Measurements from ENCODE around the gene TNMD. TPM values are rescaled to one million over a fixed set of nuclear protein-coding genes. Genes with fewer than 3 reads are reported as not detected.

The TNMD gene
- not detected in 5 replicates for total RNA-seq (2022; extraction: Qiagen RNA extraction; ENCODE audit: low read depth)

DNA sequence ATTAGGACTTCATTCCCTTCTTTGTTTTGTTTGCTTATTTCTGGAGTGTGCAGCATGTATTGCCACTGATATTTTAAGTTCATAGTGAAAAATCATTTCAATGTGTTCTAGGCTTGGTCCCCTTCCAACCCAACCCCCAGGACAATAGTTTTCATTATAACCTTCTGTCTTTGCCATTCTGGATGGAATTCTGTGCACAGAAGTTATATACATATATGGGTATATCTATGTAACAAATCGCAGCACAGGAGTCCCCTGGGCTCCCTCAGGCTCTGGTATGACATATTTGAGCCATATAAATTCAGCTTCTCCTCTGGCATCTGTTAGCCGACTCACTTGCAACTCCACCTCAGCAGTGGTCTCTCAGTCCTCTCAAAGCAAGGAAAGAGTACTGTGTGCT lies at the start of gene TNMD:
Gene TNMD, plus strand, starts transcription at position 326 of the 400 bp plus-strand sequence. CDS start 83 bp downstream, outside the sequence.

GRCh38 chrX:100636321-100636991 lies 51.7 kb downstream of the TNMD start, which contains the start of gene TSPAN6:
TSS of gene TSPAN6 (minus strand) at chrX:100636806. CDS start at chrX:100636694, 112 bp downstream.

DNA sequence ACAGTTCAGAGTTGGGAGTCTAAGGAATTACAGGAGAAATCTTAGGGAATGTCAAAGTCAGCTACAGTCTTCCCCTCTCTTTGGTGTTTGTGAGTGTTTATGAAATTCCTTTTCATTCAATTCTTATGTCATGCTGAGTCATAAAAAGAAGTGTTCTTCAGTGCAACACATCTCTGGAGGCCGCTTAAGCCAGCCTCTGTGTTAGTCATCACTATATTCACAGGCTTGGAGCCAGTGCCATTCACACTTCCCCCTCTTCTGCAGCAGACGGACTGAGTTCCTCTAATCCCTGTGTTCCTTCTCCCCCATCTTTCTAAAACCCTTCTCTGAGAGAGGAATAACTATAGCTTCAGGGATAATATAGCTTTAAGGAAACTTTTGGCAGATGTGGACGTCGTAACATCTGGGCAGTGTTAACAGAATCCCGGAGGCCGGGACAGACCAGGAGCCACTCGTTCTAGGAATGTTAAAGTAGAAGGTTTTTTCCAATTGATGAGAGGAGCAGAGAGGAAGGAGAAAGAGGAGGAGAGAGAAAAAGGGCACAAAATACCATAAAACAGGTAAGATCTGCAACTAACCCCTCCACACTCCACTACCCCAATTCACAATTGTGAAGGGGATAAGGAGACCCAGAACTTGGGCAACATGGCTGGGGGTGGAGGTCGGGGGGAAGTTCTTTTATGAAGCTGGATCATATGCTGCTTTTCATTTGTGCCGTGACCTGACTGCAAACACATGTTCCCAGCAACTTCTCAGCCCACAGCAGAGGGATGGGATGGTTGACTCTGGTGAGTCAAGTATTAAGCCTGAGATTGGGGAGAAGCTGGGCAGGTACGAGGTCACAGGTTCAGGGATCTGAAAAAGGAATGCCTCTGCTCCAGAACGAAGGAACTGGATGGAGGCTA lies 59.5 kb downstream of the TNMD start, which contains the start of gene SRPX2:
Gene SRPX2, plus strand, starts transcription at position 244 of the 905 bp plus-strand sequence. CDS start 2,124 bp downstream, outside the sequence.

Other genes with a start within 250 kb of the TNMD start
- gene PCDH19, start 174.7 kb upstream of the TNMD start, total RNA-seq (2022; extraction: Qiagen RNA extraction; ENCODE audit: low read depth) = 0.02 to 0.06 TPM (median 0.05 TPM) in 5 replicates
- 36.5 to 44.1 TPM (median 39.5 TPM) in 5 replicates for gene TSPAN6, start 51.9 kb downstream of the TNMD start, total RNA-seq (2022; extraction: Qiagen RNA extraction; ENCODE audit: low read depth)
- gene SRPX2, start 59.3 kb downstream of the TNMD start, total RNA-seq (2022; extraction: Qiagen RNA extraction; ENCODE audit: low read depth) = 2.2 to 3.1 TPM (median 3.0 TPM) in 5 replicates
- gene SYTL4, start 147.2 kb downstream of the TNMD start, total RNA-seq (2022; extraction: Qiagen RNA extraction; ENCODE audit: low read depth) = 1.5 to 4.1 TPM (median 2.1 TPM) in 5 replicates
- 32.2 to 35.5 TPM (median 33.7 TPM) in 5 replicates for gene CSTF2, start 235.5 kb downstream of the TNMD start, total RNA-seq (2022; extraction: Qiagen RNA extraction; ENCODE audit: low read depth)

Data from A549 treated with CpdA at 1 μM for 4 hours (cell line).